GM12892 (cell line): ENCODE results near the gene MRPS34. TPM values are rescaled to one million over a fixed set of nuclear protein-coding genes. Genes with fewer than 3 reads are reported as not detected.
A peak's percentile ranks its signal among the peaks of the same experiment; 100 is the strongest.

Source experiments
- DNase-seq: peaks from one replicate; pipeline ENCODE4 v3.0.0; 2011; ENCODE audit not compliant: insufficient read length
- FAIRE-seq: peaks from 2 replicates; lab custom pipeline; 2011; peaks lifted over from hg19 to GRCh38; lab: Jason Lieb, UNC
- POLR2A ChIP-seq: IDR thresholded peaks from 2 replicates; pipeline ENCODE4 v1.6.1; 2011; ENCODE audit warnings: low read depth, low read length, control low read depth
- POLR2AphosphoS5 ChIP-seq: IDR thresholded peaks from 2 replicates; pipeline ENCODE4 v1.6.1; 2011; ENCODE audit warnings: low read depth, low read length, control low read depth
- TAF1 ChIP-seq: IDR thresholded peaks from 2 replicates; pipeline ENCODE4 v1.6.1; 2011; ENCODE audit warnings: low read depth, mild to moderate bottlenecking, control low read depth, low read length, borderline replicate concordance
- polyA plus RNA-seq: library from polyadenylated mRNA; unstranded; fragments of >200 nt; gene quantifications from one replicate; pipeline ENCODE4 v1.2.1, GENCODE V29; 2012; ENCODE audit warnings: missing spikeins, inconsistent platforms; ENCODE audit not compliant: missing spikeins

MRPS34 gene
- polyA plus RNA-seq = 58.1 TPM

DNA sequence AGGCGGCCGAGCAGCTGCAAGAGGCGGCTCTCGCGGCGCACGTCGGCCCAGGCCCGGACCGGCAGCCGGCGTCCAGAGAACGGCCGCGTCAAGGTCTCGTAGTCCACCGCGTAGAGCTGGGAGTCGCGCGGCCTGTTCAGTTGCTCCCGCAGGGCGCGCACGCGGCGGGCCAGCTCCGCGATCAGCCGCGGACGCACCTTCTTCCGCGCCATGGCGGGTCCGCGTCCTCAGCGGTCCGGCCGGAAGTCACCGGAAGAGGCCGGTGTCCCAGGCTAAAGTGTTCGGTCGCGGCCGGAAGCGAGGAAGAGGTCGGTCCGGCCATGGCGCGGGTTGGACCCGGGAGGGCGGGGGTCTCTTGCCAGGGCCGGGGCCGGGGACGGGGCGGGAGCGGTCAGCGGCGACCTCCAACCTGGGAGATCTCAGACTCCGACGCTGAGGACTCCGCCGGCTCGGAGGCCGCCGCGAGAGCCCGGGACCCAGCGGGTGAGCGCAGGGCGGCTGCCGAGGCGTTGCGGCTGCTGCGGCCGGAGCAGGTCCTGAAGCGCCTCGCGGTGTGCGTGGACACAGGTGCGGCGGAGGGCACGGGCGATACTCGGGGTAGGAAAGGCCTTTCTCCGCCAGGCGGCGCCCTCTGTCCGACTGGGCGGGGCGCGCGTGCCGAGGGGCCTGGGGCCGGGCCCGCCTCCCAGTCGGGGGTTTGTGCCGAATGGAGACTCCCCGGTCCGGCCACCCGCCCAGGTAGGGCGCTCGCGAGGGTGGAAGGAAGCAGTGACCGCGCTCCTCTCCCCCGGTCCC lies at the start of gene MRPS34:
Gene MRPS34, minus strand, starts transcription at position 227 of the 795 bp plus-strand sequence. Its CDS starts 15 bp downstream, at position 212.
- DNase-seq (peak; percentile 87), FAIRE-seq (peak; percentile 94)
- TF ChIP-seq POLR2AphosphoS5 = peak; percentile 67; the same call in 1 of the 2 replicates
- TF ChIP-seq TAF1 = peak; percentile 73
- peak; percentile 86 for TF ChIP-seq POLR2A

DNA sequence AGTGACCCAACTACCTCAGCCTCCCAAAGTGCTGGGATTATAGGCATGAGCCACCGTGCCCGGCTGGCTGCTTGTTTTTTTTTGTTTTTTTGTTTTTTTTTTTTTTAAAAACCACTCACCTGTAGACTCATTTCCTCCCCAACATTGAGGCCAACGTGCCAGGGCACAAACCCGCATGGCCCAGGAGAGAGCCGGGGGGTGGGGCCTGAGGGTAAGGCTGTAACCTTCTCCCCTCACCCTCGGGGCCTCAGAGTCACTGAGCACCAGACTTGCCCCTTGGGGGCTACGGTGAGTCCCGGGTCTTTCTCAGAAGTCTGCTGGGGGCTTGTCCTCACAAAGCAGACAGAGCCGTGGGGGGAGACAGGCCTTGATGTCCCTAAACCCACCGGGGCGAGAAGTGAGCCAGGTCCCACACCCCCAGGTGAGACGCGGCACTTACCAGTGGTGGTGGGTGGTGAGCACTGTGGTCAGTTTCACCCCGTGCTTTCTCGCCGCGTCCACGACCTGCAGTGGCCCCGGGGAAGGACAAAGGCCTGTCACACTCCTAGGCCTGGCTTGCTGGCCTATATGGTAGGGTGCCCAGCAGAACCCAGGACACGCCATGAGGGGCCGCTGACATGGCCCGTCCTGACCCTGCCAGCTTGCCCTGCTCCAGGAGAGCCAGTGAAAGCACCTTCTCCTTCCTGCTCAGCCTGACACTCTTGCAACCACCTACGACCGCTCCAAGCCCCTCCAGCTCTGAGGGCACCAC lies 49.1 kb upstream of the MRPS34 start:
- TF ChIP-seq POLR2A = no peak
- TF ChIP-seq TAF1 = no peak
- no peak for TF ChIP-seq POLR2AphosphoS5
- no peak for DNase-seq
- no peak for FAIRE-seq

DNA sequence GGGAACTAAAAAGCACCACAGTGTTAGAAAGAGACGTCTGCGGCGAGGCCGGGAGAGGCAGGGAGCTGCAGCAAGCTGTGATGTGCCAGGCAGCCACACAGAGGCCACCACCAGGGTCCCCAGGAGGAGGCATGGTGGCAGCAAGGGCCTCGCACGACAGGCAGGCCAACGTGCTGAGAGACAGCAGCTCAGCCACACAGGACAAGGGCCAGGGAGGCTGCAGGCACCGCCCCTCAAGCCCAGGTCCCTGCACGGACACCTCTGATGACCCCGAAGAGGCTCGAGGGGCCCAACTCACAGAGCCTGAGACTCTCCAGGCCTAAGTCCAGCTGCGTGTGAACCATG lies 48.0 kb upstream of the MRPS34 start:
- no peak for FAIRE-seq
- TF ChIP-seq TAF1 = no peak
- no peak for DNase-seq

DNA sequence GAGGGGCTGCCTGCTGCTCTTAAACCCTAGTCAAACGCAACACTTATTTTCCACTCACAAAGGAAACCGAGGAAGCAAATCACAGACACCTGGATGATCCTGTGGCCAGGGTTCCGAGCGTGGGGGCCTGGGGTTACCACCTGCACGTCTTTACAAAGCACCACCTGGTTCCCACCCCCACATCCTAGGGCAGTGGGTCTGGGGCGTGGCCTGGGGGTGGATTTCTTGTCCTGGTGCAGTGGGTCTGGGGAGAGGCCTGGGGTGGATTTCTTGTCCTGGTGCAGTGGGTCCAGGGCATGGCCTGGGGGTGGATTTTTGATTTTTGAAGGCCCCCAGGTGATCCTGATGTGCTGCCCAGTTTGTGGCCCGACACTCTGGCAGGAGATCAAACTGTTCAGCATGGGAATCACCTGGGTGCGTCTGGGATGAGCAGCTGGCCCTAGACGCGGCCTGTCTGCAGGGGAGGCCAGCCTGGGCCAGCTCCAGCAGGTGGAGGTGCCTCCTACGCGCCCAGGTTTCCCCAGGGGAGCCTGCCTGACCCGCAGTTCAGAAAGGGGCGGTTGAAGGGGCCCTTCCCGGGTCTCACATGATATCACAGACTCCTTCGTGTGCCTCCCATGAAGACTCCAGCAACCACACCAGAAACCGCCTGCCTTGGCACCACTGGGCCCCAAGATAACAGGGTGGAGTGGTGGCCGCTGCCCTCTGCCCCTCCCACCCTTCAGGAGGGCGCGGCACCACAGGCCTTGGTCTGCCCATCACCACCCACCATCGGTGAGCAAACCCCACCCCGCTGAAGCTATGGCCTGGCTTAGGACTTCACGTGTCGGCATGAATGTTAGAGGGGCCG lies 47.4 kb upstream of the MRPS34 start:
- TF ChIP-seq POLR2A = no peak
- TF ChIP-seq POLR2AphosphoS5 = no peak
- no peak for TF ChIP-seq TAF1
- no peak for FAIRE-seq
- DNase-seq = no peak

DNA sequence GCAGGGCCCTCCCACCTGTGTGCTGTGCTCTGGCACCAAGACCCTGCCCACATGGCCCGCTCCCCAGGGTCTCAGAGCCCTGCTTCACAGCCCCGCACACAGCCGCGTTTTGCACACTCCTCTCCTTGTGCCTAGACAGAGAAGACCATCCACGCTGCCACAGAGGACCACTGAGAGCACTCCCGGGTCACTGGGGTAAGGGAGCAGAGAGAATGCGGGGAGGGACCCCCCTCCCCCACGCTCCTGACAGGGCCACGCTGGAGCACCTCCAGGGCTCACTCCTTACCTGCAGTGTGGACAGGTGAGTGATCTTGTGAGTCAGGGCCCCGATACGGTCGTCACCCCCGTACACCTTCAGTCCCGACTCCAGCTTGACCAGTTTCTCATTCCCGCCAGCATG lies 46.7 kb upstream of the MRPS34 start:
- DNase-seq (no peak), FAIRE-seq (no peak)
- no peak for TF ChIP-seq TAF1
- TF ChIP-seq POLR2A = no peak
- no peak for TF ChIP-seq POLR2AphosphoS5

DNA sequence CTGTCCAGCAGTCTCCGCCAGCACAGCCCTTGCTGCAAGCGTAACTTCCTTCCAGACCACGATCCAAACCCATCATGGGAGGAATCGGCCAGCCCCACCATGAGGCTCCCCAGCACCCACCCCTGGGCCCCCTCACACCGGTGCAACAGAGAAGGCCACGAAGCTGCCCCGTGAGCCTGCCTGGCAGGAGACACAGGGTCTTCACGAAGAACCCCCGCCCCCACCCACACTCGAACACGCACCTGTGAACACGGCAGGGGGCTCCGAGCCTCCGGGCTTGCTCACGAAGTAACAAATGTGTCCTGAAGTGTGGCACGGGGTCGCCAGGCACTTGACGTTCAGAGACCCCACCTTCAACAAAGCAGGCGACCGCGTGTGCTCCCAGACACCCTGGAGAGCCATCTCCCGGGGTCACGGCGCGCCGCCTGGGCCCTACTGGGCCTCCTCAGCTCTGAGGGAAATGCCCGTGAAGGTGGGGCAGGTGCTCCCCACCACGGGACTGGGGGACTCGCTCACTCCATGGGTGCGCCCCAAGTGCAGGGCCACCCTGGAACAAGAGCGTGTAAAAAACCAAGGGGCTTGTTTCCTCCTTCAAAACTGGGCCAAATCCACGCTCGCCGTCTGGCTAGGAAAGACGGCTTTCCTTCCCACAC lies 46.1 kb upstream of the MRPS34 start:
- no peak for FAIRE-seq
- TF ChIP-seq POLR2AphosphoS5 = no peak
- no peak for TF ChIP-seq POLR2A
- no peak for DNase-seq

DNA sequence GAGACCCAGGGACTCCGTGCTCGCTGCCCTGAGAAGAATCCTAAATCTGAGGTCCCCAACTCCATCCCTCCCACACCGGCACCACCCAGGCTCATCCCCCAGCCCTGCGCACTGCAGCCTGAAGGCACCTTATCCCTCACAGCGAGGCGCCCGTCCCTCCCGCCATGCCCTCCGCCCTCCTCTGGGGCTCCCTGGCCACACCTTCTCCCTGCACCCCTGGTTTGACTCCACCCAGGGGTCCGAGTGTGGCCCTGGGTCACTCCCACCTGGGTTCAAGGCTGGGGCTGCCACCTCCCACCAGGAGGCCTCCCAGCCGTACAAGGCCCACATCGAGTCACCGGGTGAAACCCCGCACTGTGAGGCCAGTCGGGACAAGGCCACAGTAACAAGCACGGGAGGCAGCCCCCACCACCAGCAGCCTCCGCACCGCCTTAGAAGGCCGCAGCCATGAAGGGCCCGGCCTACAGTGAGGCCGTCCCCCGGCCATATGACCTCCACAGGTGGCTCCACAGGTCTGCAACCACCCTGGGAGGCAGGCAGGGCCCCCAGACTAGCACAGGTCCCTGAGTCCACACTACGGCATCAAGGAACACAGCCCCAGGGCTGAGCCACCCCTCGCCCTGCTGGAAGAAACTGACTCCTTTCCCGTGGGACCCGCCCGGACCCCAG lies 45.4 kb upstream of the MRPS34 start:
- FAIRE-seq (no peak), DNase-seq (no peak)
- TF ChIP-seq POLR2AphosphoS5 (no peak), POLR2A (no peak), TAF1 (no peak)

DNA sequence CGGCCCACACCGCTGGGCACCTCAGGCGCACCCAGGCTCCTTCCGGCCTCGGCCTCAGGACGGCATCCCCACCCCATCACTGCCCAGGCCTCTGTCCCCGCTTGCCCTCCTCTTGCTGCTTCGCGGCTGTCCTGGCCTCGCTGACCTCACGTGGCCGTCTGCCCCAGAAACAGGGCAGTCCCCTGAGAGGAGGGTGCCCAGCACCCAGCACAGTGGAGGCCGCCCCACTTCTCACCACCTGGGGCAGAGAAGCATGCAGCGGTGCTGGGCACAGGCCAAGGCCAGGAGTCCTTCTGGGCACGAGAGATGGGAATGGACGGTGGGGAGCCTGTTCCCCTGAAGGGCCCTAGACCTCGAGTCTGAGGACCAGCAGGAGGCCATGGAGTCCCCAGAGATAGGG lies 44.8 kb upstream of the MRPS34 start:
- FAIRE-seq (no peak), DNase-seq (no peak)
- TF ChIP-seq POLR2A (no peak), TAF1 (no peak), POLR2AphosphoS5 (no peak)

DNA sequence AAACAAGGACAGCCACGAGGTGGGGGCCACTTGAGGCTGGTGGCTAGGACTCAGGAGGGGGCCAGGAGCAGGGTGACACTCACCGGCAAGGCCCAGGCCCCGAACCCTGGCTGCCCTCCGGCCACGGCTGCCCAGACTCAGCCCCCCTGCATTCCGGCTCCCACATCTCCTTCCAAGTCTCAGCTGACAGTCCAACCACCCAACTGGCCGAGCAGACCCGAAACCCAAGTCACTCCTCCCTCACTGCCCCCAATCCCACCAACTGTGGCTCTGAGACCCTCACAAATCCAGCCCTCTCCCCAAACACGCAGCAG lies 44.3 kb upstream of the MRPS34 start:
- TF ChIP-seq POLR2A (no peak), POLR2AphosphoS5 (no peak), TAF1 (no peak)
- DNase-seq = no peak
- FAIRE-seq = no peak

DNA sequence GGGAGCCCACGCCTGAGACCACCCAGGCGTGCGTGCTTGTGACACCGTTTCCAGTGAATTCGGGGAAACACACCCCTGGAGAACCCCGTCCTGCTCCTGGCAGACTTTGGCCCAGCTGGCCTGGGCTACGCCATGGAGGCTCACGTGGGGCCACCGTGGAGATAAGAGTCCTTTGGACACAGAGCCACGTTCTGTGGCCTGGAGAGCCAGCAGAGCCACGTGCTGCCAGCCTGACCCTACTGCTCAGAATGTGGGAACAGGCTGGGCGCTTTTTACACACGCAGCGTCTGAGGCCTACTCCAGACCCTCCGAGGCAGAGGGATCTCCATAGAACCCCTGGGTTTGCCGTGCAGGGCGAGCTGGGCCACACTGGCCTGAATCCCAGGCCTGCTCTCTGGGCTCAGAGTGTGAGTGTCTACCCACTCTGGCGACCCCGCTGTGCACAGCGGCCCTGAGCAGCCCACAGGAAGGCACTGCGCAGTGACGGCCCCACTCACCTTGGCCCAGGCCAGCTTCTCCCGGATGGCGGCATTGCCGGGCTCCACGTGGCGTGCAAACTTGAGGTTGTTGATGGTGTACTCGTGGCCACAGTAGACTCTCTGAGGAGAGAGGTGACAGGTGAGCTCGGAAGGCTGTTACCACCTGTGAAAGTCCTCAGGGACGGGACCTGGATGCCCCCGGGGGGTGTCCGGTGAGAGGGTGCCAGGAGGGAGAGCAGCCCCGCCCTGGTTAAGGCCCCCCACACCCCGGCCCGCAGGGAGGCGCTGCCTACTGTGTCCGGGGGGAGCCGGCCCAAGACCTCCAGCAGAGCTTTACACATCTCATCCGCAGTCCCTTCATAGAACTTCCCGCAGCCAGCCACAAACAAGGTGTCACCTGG lies 43.7 kb upstream of the MRPS34 start:
- no peak for TF ChIP-seq TAF1
- TF ChIP-seq POLR2AphosphoS5 = no peak
- FAIRE-seq = no peak
- DNase-seq = no peak
